ENCODE results near the gene S100A2.

The S100A2 gene

DNA sequence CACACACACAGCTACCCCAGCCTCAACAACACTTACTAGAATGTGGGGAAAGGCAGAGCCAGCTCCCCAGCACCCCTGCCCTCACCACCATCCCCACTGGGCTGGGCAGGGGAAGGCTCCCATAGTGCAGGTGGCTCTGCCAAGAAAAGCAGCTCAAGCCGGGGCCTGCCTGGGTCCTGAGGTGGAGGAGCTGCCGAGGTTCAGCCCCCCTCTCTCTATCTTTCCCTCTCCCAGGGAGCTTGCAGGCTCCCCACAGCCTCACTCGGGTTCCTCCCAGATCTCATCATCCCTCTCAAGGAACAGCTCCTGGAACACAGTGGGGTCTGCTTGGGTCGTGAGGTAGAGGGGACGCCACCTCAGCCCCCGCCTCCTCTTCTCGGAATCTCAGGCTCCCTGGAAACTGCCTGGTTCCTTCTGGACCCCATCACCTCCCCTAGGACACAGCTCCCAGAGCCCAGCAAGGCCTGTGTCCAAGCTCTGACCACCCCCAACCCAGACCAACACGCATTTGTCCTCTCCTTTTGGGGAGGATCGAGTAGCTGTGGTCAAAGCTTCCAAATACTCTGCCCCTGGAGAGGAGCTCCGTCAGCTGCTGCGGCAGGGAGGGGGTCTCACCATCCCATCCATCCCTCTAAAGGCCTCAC lies 46.6 kb upstream of the S100A2 start:
- Histone ChIP-seq H3K4me2 (ENCODE audit: low read depth, low read length, poor library complexity, severe bottlenecking) (no peak overlapping the region), H3K79me2 (ENCODE audit: insufficient read depth, low read length) (no peaks in the 10 kb centered on the region), H3K27me3 (ENCODE audit: insufficient read depth, low read length, poor library complexity, severe bottlenecking) (no peaks in the 10 kb centered on the region)

DNA sequence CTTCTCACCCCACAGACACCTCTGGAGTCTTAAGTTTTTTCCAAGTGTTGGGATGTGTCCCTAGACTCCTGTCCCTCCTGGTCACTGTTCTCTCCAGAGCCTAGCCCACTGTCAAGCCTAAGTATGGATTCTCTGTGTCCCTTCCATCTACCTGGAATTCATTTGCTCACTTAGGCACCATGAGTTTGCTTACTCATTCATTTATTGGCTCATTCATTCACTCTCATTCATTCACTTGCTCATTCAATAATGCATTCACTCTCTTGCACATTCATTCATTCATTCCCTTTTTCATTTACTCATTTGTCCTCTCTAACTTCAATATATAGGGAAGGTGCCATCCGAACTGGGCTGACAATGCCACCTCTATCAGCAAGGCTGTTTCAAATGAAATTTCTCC lies 45.7 kb upstream of the S100A2 start:
- H3K4me3 ChIP-seq (ENCODE audit: low read length, poor library complexity, severe bottlenecking): no peak overlapping the region
- no peaks in the 10 kb centered on the region for H3K4me1 ChIP-seq (ENCODE audit: insufficient read depth, low read length, poor library complexity, severe bottlenecking)
- no peak overlapping the region for H3K4me2 ChIP-seq (ENCODE audit: low read depth, low read length, poor library complexity, severe bottlenecking)

More for the DNA sequence above, 46.6 kb upstream of the S100A2 start:
- Histone ChIP-seq H3K36me3 (ENCODE audit: insufficient read depth, low read length) (no peaks in the 10 kb centered on the region), H3K9me2 (replicated peaks; ENCODE audit: low read depth, low read length) (no peaks in the 10 kb centered on the region), H3K4me3 (ENCODE audit: low read length, poor library complexity, severe bottlenecking) (no peak overlapping the region), H4K20me1 (ENCODE audit: insufficient read depth, low read length, poor library complexity, severe bottlenecking) (no peaks in the 10 kb centered on the region), H3K4me1 (ENCODE audit: insufficient read depth, low read length, poor library complexity, severe bottlenecking) (no peaks in the 10 kb centered on the region), H3K9ac (ENCODE audit: low read depth, low read length, poor library complexity, severe bottlenecking) (no peak overlapping the region), H2AFZ (ENCODE audit: low read length) (no peak overlapping the region), H3F3A (ENCODE audit: low read depth) (no peaks in the 10 kb centered on the region), H3K9me3 (ENCODE audit: insufficient read depth, low read depth, low read length) (no peaks in the 10 kb centered on the region)
- no peak for TF ChIP-seq EZH2phosphoT487 (IDR thresholded peaks at IDR 0.05; ENCODE audit: borderline replicate concordance)
- no peak for TF ChIP-seq CTCF (conservative IDR thresholded peaks at IDR 0.05; ENCODE audit: low read length)

DNA sequence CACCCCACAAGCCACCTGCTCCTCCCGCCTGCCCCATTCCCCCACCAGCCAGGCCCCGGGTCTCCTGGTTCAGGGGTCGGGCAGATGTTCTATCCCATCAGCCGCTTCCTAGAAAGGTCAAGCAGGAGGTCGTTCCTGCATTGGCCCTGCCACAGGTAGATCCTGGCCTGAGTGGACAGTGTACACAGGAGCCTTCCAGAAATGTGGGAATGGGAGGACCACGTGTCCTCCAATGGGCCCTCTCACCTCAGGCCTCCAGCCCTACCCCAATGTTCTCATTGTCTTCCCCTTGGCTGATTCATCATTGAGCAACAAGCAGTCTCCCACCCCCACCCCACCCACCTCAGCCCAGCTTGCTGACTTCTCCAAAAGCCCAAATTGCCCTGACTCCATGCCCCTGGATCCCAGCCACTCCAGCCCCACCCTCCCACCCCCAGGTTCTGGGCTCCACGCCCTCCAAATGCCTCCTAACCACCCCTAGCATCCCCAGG lies 45.2 kb upstream of the S100A2 start:
- no peaks in the 10 kb centered on the region for H3K4me1 ChIP-seq (ENCODE audit: insufficient read depth, low read length, poor library complexity, severe bottlenecking)
- H3K27me3 ChIP-seq (ENCODE audit: insufficient read depth, low read length, poor library complexity, severe bottlenecking): no peaks in the 10 kb centered on the region
- H3K4me3 ChIP-seq (ENCODE audit: low read length, poor library complexity, severe bottlenecking): no peak overlapping the region
- no peaks in the 10 kb centered on the region for H3K9me3 ChIP-seq (ENCODE audit: insufficient read depth, low read depth, low read length)
- H3K36me3 ChIP-seq (ENCODE audit: insufficient read depth, low read length): no peaks in the 10 kb centered on the region
- no peak overlapping the region for H3K4me2 ChIP-seq (ENCODE audit: low read depth, low read length, poor library complexity, severe bottlenecking)
- no peak overlapping the region for H3K9ac ChIP-seq (ENCODE audit: low read depth, low read length, poor library complexity, severe bottlenecking)
- no peak overlapping the region for H2AFZ ChIP-seq (ENCODE audit: low read length)
- H3F3A ChIP-seq (ENCODE audit: low read depth): no peaks in the 10 kb centered on the region
- H4K20me1 ChIP-seq (ENCODE audit: insufficient read depth, low read length, poor library complexity, severe bottlenecking): no peaks in the 10 kb centered on the region
- H3K9me2 ChIP-seq (replicated peaks; ENCODE audit: low read depth, low read length): no peaks in the 10 kb centered on the region
- TF ChIP-seq CTCF (conservative IDR thresholded peaks at IDR 0.05; ENCODE audit: low read length): no peak
- TF ChIP-seq EZH2phosphoT487 (IDR thresholded peaks at IDR 0.05; ENCODE audit: borderline replicate concordance): no peak
- no peaks in the 10 kb centered on the region for H3K79me2 ChIP-seq (ENCODE audit: insufficient read depth, low read length)

More for the DNA sequence above, 45.7 kb upstream of the S100A2 start:
- no peaks in the 10 kb centered on the region for H3K9me2 ChIP-seq (replicated peaks; ENCODE audit: low read depth, low read length)
- no peaks in the 10 kb centered on the region for H3K27me3 ChIP-seq (ENCODE audit: insufficient read depth, low read length, poor library complexity, severe bottlenecking)
- H3K9ac ChIP-seq (ENCODE audit: low read depth, low read length, poor library complexity, severe bottlenecking): no peak overlapping the region
- H3K9me3 ChIP-seq (ENCODE audit: insufficient read depth, low read depth, low read length): no peaks in the 10 kb centered on the region
- no peak for TF ChIP-seq EZH2phosphoT487 (IDR thresholded peaks at IDR 0.05; ENCODE audit: borderline replicate concordance)
- TF ChIP-seq CTCF (conservative IDR thresholded peaks at IDR 0.05; ENCODE audit: low read length): no peak
- no peaks in the 10 kb centered on the region for H4K20me1 ChIP-seq (ENCODE audit: insufficient read depth, low read length, poor library complexity, severe bottlenecking)
- no peaks in the 10 kb centered on the region for H3F3A ChIP-seq (ENCODE audit: low read depth)
- no peak overlapping the region for H2AFZ ChIP-seq (ENCODE audit: low read length)
- H3K36me3 ChIP-seq (ENCODE audit: insufficient read depth, low read length): no peaks in the 10 kb centered on the region
- H3K79me2 ChIP-seq (ENCODE audit: insufficient read depth, low read length): no peaks in the 10 kb centered on the region
